ENCODE measurements around the gene PRMT7. TPM values are rescaled to one million over a fixed set of nuclear protein-coding genes. Genes with fewer than 3 reads are reported as not detected.

Gene PRMT7
- total RNA-seq, 1 donor from 2014 or later, result 44.0 TPM

DNA sequence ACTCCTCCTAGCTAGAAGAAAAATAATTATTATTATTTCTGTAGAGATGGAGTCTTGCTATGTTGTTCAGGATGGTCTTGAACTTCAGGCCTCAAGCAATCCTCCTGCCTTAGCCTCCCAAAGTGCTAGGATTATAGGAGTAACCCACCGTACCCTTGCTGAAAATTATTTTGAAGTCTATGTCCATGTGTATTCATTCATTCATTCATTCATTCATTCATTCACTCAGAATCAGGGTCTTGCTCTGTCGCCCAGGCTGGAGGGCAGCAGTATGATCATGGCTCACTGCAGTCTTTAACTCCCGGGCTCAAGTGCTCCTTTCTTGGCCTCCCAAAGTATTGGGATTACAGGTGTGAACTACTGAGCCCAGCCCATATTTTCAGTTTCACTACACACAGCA lies 4.2 kb upstream of the PRMT7 start:
- no peak for DNase-seq

DNA sequence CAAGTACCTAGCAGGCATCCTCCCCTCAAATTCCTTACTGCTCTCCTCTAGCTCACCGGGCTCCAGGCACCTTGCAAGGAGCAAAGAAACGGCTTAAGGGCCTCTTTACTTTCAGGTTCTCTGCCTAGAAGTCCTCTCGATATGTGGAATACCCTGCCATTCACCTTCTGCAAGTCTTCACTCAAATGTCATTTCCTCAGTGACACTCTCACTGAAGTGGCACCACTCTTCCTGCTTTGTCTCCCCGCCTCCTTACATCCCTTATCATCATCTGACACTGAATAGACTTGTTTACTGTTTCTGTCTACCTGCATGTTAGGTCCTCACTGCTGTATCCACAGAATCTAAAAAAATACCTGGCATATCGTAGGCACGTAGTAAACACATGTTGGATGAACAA lies 1.0 kb upstream of the PRMT7 start:
- DNase-seq, result no peak

DNA sequence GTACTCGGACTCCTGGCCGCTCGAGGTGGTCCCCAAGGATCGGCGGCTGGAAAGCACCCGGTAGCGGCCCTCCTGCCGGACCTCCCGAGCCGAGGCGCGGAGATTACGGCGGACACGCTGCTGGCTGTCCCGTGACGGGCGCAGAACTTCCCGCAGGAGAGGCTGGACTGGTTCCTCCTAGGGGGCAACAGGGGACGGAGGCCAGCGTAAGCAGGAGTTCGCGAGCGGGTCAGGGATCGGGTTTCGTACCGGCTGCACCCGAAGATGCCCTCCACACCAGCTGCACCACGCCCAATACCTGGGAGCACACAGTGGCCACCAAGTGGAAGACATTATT lies 414 bp upstream of the PRMT7 start:
- DNase-seq, result no peak

DNA sequence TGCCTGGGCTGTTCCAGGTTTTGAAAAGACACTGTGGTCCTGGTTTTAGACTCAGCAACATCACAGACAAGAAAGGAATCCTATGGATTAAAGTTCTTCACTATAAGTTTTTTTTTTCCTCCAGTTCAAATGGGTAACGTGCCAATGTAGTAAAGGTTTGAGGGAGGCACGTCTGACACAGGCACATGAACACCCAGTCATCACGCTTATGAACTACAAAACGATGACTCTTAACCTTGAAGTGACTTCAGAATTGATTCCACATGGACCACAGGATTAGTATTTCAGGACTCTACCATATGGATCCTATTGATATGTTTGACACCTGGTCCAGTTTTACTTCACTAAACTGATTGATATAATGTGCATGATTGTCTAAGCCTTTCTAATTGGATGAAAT lies 2.3 kb downstream of the PRMT7 start:
- no peak for DNase-seq

DNA sequence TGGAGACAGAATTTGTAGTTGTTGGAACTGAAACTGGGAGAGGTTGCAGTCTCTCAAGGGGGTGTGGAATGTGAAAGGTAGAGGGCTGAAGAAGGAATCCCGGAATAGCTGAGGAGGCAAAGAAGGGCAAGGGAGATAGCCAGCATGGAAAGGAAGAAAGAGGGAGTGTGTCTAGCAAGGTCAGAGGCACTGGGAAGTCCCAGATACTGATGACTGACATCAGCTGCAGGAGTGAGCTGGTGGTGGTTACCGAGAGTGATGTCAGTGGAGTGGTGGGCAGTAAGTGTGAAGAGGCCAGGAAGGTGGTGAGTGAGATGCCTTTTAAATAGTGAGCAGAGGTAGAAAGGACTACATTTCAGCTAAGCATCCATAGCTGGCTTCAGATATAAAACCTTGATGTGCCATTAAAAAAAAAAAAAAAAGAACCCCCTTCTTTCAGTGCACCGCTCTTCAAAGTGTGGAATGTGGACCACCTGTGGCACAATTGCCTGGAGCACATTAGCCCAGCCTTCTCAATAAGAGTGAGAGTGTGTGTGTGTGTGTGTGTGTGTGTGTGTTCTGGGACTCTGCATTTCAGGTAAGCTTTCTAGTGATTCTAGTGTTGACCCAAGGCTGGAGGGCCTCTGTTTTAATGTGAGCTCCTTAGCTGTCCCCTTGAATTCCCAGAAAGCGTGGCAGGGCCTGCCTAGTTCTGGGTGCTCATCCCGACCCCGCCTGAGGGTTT lies 8.5 kb downstream of the PRMT7 start:
- DNase-seq, result no peak

DNA sequence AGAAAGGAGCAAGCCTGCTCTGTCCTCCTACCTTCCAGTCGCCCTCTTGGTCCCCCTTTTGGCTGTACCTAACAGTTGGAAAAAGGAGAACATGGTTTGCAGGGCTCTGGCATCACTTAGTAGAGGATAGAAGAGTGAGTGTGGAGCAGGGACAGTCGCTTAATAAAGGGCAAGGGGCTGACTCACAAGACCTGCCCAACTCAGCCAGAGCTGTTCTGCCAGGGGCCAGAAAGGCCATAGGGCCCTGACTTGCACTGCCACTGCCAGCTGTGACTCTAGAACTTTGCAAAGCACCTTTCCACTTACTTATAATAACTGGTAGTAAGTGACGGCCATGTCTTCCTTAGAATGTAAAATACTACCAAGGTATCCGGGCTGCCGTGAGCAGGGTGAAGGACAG lies 13.5 kb downstream of the PRMT7 start:
- DNase-seq, result no peak

DNA sequence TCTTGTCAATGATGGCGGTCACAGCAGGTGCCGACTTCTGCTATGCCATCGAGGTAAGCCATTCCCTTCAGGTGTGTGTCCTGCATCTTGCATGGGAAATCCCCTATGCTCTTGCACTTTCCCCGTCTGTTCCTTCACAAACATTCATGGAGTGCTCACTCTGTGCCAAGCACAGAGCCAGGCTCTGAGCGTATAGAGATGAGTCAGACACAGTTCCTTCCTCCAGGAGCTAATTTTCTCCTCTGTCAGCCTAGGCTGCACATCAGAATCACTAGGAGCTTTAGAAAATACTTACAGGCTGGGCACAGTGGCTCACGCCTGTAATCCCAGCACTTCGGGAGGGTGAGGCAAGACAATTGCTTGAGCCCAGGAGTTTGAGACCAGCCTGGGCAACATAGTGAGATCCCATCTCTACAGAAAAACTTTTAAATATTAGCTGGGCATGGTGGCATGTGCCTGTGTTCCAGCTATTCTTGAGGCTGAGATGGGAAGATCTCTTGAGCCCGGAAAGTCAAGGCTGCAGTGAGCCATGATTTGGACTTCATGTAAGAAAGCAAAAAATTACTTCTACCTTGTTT lies 14.1 kb downstream of the PRMT7 start:
- DNase-seq, result no peak

DNA sequence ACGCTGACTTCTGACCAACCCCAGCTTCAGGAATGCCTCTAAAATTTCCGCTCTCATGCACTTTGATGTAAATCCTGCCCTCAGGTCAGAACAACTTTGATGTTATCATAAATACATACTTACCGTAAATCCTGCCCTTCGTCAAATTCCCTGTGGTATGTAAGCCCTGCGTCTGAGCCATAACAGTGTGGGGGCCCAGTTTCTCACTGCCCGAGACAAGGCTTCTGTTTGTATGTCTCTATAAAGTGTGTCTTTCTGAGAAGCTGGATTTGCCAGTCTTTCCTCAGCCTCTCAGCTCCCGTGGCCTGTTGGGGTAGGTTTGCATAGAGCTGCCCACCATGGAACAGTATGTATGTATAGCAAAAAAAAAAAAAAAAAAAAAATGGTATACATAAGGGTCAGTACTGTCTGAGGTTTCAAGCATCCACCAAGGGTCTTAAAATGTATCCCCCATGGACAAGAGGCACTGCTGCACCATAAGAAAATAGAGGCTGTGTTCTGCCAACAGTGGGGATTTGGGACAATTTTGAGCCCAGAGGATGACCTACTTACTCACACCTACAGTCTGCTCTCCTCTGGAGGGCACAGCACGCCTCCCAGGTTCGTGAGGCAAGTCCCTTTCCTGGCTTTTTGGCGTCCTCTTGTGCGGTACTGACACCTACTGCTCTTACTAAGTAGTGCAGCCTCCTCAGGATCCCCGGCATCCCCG lies 17.5 kb downstream of the PRMT7 start:
- DNase-seq, result peak; percentile 67

DNA sequence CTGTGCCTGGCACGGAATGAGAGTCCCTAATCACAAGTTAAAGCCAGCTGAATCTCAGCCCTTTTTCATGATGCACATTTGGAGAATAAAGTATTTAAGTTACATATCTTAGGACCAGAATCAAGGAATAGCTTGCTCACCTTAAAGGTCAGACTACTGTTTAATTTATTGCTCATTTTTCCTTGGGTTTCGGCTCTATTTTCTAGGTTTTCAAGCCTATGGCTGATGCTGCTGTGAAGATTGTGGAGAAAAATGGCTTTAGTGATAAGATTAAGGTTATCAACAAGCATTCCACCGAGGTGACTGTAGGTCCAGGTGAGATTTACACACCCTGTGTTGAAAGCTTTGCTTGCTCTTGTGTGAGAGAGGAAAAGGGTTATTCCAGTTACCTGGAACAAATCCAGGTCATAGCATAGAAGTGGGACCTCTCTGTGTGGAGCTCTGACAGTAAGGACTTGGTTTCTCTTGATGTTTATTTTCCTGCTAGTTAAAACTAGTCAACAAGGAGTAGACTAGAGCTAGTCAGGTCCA lies 18.1 kb downstream of the PRMT7 start:
- DNase-seq, result no peak

DNA sequence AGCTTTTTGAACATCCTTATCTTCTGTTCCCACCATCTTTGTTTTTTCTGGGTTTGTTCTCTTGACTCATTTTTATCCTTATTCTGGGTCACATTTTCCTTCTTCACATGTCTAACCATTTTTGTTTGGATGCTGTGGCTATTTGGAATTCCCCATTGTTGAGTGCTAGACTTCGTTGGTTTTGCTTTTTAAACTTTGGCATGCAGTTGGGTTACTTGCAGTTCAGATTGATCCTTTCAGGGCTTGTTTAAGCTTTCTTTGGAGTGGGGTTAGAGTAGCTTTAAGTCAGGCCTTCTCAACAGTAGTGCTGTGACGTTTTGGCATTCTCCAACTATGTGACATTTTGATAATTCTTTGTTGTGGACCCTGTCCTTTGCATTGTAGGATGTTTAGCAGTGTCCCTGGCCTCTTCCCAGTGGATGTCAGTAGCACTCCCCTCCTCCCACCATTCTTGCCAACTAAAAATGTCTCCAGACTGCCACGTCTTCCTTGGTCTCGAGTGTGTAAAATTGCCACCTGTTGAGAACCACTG lies 21.1 kb downstream of the PRMT7 start:
- DNase-seq, result no peak

DNA sequence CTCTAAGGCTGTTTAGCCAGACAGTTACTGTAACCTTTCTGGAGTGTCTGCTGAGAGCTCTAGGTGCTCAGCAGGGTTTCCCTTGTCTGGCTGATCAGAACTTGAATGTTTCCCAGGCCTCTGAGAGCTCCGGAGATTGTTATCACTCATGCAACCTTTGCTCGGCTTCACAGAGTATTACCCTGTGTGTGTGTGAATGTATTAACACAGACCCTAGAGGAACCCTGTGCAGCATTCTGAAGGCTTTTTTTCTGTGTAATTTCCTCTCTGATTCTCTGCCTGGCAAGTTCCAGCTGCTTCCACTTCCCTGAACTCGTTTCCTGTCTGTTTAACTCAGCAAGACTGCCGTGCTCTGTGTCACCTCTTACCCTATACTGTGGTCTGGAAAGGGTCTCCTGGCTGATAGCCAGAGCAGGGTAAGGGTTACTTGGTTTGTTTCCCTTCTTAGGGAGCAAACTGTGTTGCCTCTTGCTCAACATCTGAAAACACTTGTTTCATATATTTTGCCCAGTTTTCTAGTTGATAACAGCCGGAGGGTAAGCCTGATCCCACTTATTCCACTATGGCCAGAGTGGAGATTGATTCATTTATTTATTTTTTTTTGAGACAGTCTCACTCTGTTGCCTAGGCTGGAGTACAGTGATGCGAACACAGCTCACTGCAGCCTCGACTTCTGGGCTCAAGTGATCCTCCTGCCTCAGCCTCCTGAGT lies 21.7 kb downstream of the PRMT7 start:
- DNase-seq, result no peak

DNA sequence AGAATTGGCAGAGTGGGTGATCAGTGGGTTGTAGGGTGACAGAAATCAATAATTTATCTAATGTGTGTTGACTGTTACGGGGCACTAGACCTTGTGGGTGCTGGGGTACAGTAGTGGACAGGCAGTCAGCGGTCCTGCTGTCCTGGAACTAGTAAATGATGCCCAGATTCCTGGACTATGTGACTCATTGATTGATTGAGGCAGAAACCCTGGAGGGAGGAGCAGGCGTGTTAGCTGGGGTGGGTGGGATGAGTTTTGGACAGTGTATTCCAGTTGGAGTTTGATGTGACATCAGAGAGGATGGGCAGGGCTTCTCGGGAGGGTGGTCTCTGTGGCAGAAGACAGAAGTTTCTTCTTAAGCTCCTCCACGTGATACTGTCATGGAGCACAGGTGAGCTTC lies 24.4 kb downstream of the PRMT7 start:
- DNase-seq, result no peak

DNA sequence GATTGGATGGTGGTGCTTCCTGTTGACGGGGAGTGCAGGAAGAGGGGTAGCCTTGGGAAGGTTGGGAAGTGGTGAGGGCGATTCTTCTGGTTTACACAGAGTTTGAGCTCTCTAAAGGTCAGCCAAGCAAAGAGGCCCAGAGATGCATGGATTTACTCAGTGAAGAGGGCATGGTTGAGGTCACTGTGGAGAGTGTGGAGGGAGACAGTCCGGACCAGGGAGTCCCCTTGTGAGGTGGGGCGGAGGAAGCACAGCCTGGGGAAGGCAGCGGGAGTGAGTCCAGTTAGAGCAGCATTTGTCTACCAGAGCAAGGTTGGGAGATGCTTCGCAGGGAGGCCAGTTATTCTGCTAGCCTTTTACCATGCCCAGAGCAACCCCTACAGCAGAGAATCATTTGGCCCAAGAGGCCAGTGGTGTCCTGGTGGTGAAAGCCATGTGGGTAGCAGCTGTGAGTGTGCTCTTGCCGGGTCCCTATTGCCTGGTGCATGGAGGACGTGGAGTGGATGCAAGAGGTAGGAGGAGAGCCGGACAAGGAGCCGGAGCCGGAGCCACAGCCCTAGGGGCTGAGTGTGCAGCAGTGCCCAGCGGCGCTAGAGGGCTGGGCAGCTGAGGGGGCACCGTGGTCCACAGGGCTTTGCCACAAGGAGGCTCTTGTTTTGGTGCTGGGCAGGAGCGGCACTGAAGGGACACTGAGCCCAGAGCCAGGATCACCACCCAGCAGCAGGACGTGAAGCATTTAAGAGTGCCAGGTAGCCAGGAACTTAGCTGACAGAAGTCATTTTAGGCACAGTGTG lies 27.7 kb downstream of the PRMT7 start:
- DNase-seq, result no peak

DNA sequence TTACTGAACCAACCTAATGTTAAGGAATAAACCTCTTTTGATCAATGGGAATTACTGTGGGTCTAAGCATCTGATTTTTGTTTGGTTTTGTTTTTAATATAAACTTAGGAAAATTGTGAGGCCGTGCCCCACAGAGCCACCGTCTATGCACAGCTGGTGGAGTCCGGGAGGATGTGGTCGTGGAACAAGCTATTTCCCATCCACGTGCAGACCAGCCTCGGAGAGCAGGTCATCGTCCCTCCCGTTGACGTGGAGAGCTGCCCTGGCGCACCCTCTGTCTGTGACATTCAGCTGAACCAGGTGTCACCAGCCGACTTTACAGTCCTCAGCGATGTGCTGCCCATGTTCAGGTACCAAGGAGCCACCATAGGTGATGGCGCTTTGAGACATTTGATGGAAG lies 28.4 kb downstream of the PRMT7 start:
- no peak for DNase-seq

DNA sequence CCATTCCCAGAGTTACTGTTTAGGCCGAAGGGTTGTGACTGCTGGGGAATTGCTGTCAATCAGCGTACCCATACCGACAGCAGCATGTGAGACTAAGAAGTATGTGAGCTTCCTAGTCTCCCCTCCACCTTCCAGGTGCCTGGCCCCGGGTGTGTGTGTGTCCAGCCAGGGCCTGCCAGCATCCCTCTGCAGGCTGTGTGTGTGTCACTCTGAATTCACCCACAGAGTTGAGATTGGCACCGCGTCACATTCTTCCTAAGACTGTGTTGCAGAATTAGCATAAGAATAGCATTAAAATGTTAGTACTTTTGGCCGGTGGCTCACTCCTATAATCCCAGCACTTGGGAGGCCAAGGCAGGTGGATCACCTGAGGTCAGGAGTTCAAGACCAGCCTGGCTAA lies 31.8 kb downstream of the PRMT7 start:
- DNase-seq, result no peak

DNA sequence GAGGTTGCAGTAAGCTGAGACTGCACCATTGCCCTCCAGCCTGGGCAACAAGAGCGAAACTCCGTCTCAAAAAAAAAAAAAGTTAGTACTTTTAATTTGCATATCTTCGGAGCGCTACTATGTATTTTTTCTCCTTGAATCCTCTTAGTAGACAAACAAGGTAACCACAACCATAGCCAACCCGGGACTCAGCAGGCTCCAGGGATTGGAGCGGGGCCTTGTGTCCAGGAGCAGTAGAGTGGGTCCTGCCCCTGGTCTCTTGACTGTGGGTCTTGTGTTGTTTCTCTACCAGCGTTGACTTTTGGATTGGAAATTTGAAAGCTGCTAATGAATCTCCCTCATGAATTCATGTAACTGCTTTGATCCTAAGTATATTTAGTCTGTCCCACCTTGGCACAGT lies 32.3 kb downstream of the PRMT7 start:
- DNase-seq, result no peak

DNA sequence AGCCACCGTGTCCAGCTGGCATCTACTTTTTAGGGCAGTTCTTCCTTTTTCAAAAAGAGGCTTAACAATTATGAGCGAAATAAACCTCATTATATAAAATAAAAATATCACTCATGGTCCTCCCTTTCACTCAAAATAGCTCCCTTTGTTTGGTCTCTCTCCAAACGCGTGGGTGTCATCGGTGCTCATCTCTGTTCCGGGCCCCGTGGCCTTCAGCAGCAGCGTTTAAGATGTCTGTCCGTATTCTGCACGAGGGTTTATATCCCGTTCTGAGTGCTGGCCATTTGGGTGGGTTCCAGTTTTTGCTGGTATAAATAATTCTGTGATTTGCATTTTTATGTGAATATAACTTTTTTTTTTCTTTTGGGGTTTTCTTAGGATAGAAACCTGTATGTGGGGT lies 33.4 kb downstream of the PRMT7 start:
- no peak for DNase-seq

DNA sequence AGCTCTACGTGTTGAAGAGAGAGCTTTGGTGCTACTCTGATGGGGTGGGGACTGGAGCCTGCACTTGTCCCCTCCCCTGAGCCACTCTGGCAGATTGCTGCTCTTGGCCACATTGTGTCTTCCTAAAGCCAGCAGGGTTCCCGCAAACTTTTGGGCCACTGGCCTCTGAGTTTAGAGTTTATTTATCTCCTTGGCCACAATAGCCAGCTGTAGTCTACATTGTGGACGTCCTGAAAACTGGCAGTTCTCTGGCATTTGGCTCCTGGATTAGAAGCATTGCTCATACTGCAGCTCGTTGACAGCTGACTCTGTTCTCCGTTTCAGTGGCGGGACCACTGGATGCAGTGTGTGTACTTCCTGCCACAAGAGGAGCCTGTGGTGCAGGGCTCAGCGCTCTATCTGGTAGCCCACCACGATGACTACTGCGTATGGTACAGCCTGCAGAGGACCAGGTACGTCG lies 34.6 kb downstream of the PRMT7 start:
- no peak for DNase-seq

DNA sequence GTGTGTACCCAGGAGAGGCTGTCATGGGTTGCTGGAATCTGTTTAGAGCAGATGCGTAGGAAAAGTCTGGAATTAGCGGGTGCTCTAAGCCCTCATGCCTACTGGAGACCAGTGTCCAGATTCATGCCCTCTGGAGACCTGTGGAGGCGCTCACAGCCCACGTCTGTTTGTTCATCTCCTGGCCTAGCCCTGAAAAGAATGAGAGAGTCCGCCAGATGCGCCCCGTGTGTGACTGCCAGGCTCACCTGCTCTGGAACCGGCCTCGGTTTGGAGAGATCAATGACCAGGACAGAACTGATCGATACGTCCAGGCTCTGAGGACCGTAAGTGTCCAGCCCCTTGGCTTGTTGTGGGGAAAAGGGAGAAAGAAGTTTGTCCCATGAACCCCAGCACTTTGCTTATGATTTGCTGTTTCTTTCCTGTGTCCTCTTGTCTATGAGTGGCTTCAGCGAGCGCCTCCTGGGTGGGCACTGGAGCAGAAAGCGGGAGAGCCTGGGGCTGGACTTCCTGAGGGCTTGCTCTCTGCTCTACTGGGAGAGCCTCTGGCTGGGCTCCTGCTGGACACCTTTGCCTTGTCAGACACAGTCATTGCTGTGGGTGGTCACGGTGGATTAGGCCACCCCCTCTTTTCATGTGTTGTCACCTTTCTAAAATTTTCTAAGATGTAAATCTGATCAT lies 35.3 kb downstream of the PRMT7 start:
- no peak for DNase-seq

DNA sequence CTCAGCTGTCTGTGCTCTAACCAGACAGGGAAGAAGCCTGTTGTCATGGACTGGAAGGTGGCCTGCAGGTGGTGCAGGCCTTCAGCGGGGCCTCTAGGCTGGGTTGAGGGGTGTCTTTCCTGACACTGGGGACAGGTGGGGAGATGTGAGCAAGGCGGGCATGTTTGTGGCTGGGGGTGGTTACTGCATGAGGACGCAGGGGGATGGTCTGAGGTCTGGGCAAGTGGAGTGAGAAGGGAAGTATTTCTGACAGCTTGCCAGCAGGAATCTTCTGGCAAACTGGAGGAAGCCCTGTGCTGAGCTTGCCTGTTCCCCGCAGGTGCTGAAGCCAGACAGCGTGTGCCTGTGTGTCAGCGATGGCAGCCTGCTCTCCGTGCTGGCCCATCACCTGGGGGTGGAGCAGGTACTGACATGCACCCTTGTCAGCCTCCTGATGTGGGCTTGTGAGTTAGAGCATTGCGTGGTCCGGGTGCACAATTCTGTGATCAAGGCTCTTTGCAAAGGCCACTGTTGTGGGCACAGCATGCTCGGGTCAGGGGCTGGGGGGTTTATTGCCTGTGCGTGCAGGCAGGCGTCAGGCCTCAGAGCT lies 36.2 kb downstream of the PRMT7 start:
- DNase-seq, result no peak

DNA sequence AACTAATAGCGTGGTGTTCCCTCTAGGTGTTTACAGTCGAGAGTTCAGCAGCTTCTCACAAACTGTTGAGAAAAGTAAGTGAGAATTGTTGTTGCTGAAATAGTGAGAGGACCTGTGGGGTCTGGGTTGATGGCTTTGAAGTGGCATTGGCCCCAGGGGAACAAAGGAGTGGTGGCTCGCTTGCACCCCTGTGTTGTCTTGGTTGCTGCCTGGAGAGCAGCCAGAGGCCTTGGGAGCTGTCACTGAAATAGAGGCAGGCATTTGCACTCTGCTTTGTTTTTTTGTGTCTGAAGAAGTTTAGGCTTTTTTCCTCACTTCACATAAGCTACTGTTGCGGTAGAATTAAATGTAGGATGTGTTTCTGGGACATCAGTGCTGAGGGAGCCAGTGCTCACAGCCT lies 36.8 kb downstream of the PRMT7 start:
- DNase-seq, result no peak
